Measurements from ENCODE around the gene IFNA13. TPM values are rescaled to one million over a fixed set of nuclear protein-coding genes. Genes with fewer than 3 reads are reported as not detected.
"Not testable (repeated sequence)": the region's sequence is repeated elsewhere in the genome, so short reads cannot be mapped to it uniquely, and the experiment has no call there.

IFNA13 gene
- total RNA-seq, 2 donors from 2014 or later: not detected

GRCh38 chr9:21367169-21367568, 688 bp downstream of the IFNA13 start:
- intact Hi-C loops (cut with DNase I): not testable (repeated sequence)

GRCh38 chr9:21362287-21362686, 5.6 kb downstream of the IFNA13 start:
- no peak for DNase-seq (ENCODE audit: low spot score)
- intact Hi-C loops (cut with DNase I): no loop called here

More at GRCh38 chr9:21367169-21367568, 688 bp downstream of the IFNA13 start:
- not testable (repeated sequence) for DNase-seq (ENCODE audit: low spot score)

GRCh38 chr9:21357479-21358460, 10.1 kb downstream of the IFNA13 start:
- no peak for DNase-seq (ENCODE audit: low spot score)
- intact Hi-C loops (cut with DNase I): no loop called here

- intact Hi-C loops (cut with DNase I): no loop called here
- DNase-seq (ENCODE audit: low spot score): no peak
Observed at GRCh38 chr9:21350787-21351186, 17.1 kb downstream of the IFNA13 start, which contains the start of gene IFNA6. IFNA6 (minus strand) TSS chr9:21350887; CDS start chr9:21350887, 0 bp downstream.

- intact Hi-C loops (cut with DNase I): no loop called here
- DNase-seq (ENCODE audit: low spot score): no peak
Observed at GRCh38 chr9:21348430-21348970, 19.4 kb downstream of the IFNA13 start.

GRCh38 chr9:21340735-21341134, 27.1 kb downstream of the IFNA13 start:
- intact Hi-C loops (cut with DNase I): no loop called here
- no peak for DNase-seq (ENCODE audit: low spot score)

GRCh38 chr9:21336457-21336856, 31.4 kb downstream of the IFNA13 start:
- intact Hi-C loops (cut with DNase I): loop anchor here in 1 of 2 donors (10.0 kb wide), 1 partner anchor 458 kb away; no protein-coding TSS in a partner anchor
- DNase-seq (ENCODE audit: low spot score): no peak

GRCh38 chr9:21334701-21335632, 32.9 kb downstream of the IFNA13 start, which contains the start of gene KLHL9:
KLHL9 (minus strand) TSS chr9:21335404; CDS start chr9:21334859, 545 bp downstream.
- intact Hi-C loops (cut with DNase I): loop anchor here in 1 of 2 donors (10.0 kb wide), 1 partner anchor 460 kb away; no protein-coding TSS in a partner anchor
- DNase-seq (ENCODE audit: low spot score): peak; percentile 97

GRCh38 chr9:21333226-21333625, 34.6 kb downstream of the IFNA13 start:
- intact Hi-C loops (cut with DNase I): loop anchor here in 1 of 2 donors (10.0 kb wide), 1 partner anchor 462 kb away; no protein-coding TSS in a partner anchor
- DNase-seq (ENCODE audit: low spot score): no peak

GRCh38 chr9:21331676-21332402, 36.0 kb downstream of the IFNA13 start:
- no peak for DNase-seq (ENCODE audit: low spot score)
- intact Hi-C loops (cut with DNase I): loop anchor here in 1 of 2 donors (10.0 kb wide), 1 partner anchor 463 kb away; no protein-coding TSS in a partner anchor

- DNase-seq (ENCODE audit: low spot score): no peak
- intact Hi-C loops (cut with DNase I): loop anchor here (10.0 kb wide), 2 partner anchors 68 to 458 kb away; no protein-coding TSS in a partner anchor
Observed at GRCh38 chr9:21326526-21327139, 41.2 kb downstream of the IFNA13 start.

- intact Hi-C loops (cut with DNase I): loop anchor here (10.0 kb wide), 2 partner anchors 71 to 461 kb away; no protein-coding TSS in a partner anchor
Observed at GRCh38 chr9:21324047-21324446, 43.8 kb downstream of the IFNA13 start.

GRCh38 chr9:21322911-21323461, 44.9 kb downstream of the IFNA13 start:
- intact Hi-C loops (cut with DNase I): loop anchor here (10.0 kb wide), 2 partner anchors 72 to 462 kb away; no protein-coding TSS in a partner anchor
- DNase-seq (ENCODE audit: low spot score): no peak

More at GRCh38 chr9:21324047-21324446, 43.8 kb downstream of the IFNA13 start:
- DNase-seq (ENCODE audit: low spot score): no peak

- intact Hi-C loops (cut with DNase I): loop anchor here (10.0 kb wide), 2 partner anchors 74 to 464 kb away; no protein-coding TSS in a partner anchor
- DNase-seq (ENCODE audit: low spot score): no peak
Observed at GRCh38 chr9:21320465-21320864, 47.4 kb downstream of the IFNA13 start.

GRCh38 chr9:21317956-21318923, 49.6 kb downstream of the IFNA13 start:
- intact Hi-C loops (cut with DNase I): no loop called here
- DNase-seq (ENCODE audit: low spot score): no peak
